Endodermal cell (in vitro differentiated cells): ENCODE data around the gene ARR3. TPM values are rescaled to one million over a fixed set of nuclear protein-coding genes. Genes with fewer than 3 reads are reported as not detected.
"Not testable (repeated sequence)": the region's sequence is repeated elsewhere in the genome, so short reads cannot be mapped to it uniquely, and the experiment has no call there.

Experiments
- DNase-seq: peaks from one replicate; pipeline ENCODE4 v3.0.0-alpha.2; 2017
- H3K27ac ChIP-seq: 2 replicates; pipeline ENCODE4 v1.5.1; 2013; ENCODE audit warnings: mild to moderate bottlenecking, low read depth, low read length, moderate library complexity
- H3K27me3 ChIP-seq: 2 replicates; pipeline ENCODE4 v1.6.1; 2013; ENCODE audit warnings: mild to moderate bottlenecking, low read length, moderate library complexity; ENCODE audit not compliant: insufficient read depth, control insufficient read depth, poor library complexity, severe bottlenecking
- H3K36me3 ChIP-seq: 2 replicates; pipeline ENCODE4 v1.7.0; 2013; ENCODE audit warnings: mild to moderate bottlenecking, low read length, moderate library complexity; ENCODE audit not compliant: control insufficient read depth, insufficient read depth
- H3K4me1 ChIP-seq: one replicate; pipeline ENCODE4 v1.7.0; 2013; ENCODE audit warnings: low read length; ENCODE audit not compliant: control insufficient read depth, insufficient read depth
- H3K4me3 ChIP-seq: 2 replicates; pipeline ENCODE4 v1.5.1; 2013; ENCODE audit warnings: mild to moderate bottlenecking, low read length, moderate library complexity
- H3K9ac ChIP-seq: 2 replicates; pipeline ENCODE4 v1.6.1; 2013; ENCODE audit warnings: mild to moderate bottlenecking, low read length, moderate library complexity; ENCODE audit not compliant: poor library complexity, severe bottlenecking; ENCODE audit errors: extremely low read depth
- H3K9me3 ChIP-seq: 2 replicates; pipeline ENCODE4 v1.6.1; 2013; ENCODE audit warnings: mild to moderate bottlenecking, low read length, moderate library complexity; ENCODE audit not compliant: control insufficient read depth
- H3K27ac Mint-ChIP-seq: 2 replicates; pipeline ENCODE4 v1.8.0; 2020; ENCODE audit warnings: mixed read lengths
- H3K27me3 Mint-ChIP-seq: 2 replicates; pipeline ENCODE4 v1.8.0; 2021; ENCODE audit warnings: mild to moderate bottlenecking, mixed read lengths; ENCODE audit not compliant: insufficient read depth
- H3K36me3 Mint-ChIP-seq: 2 replicates; pipeline ENCODE4 v1.8.0; 2020; ENCODE audit warnings: low read depth, mixed read lengths
- H3K4me1 Mint-ChIP-seq: 2 replicates; pipeline ENCODE4 v1.8.0; 2020; ENCODE audit warnings: mixed read lengths
- H3K4me3 Mint-ChIP-seq: 2 replicates; pipeline ENCODE4 v1.8.0; 2020; ENCODE audit warnings: mild to moderate bottlenecking, moderate library complexity, mixed read lengths
- H3K9me3 Mint-ChIP-seq: 2 replicates; pipeline ENCODE4 v1.8.0; 2020; ENCODE audit warnings: mild to moderate bottlenecking, mixed read lengths
- CTCF ChIP-seq: fragments of 200-600 bp; sonication (generic); conservative IDR thresholded peaks from 2 replicates; pipeline ENCODE4 v1.5.0; 2021; ENCODE audit warnings: antibody characterized with exemption, mild to moderate bottlenecking
- WGBS, 2 experiments: methylation state at CpG; one replicate each; pipeline versions ENCODE4 v1.1.5 to v1.1.7; 2013; ENCODE audit warnings: missing lambda C conversion rate in 2 of 2, mixed read lengths in 1 of 2; ENCODE audit not compliant: insufficient coverage in 1 of 2, insufficient read length in 1 of 2; 5-methylcytosine and 5-hydroxymethylcytosine counted together
- total RNA-seq, 2 donors: library from RNA; stranded (reverse); fragmentation: NEBNext Ultra II Directional in 1 of 2; extraction: Animal tissue kit (Norgen Biotek cat#: 25700) in 1 of 2; gene quantifications; 2 replicates in 1 of 2; 3 replicates in 1 of 2; pipeline ENCODE4 v1.2.1, GENCODE V29; 2021

The ARR3 gene
- total RNA-seq, 2 donors from 2014 or later: not detected

DNA sequence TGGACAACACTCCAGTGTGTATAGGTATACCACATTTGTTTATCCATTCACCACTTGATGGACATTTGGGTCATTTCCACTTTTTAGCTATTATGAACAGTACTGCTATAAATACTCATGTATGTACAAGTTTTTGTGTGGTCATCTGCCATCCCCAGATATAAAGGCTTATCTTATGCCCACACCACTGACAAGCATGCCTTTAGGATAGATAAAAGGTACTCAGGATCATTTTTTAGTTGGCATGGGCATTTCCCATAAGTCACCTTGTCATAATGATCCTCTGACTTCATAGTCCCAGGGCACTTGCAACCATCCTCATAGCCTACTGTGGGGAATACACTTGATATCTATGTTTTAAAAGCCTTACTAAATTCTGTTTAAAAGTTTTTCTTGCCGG is 27.4 kb upstream of the ARR3 start:
- no peaks in the 10 kb centered on the region for H3K4me1 ChIP-seq
- Mint-ChIP-seq H3K4me3 (no peak overlapping the region), H3K36me3 (no peaks in the 10 kb centered on the region), H3K9me3 (peaks cover 29% of the 10 kb centered on the region), H3K27me3 (no peaks in the 10 kb centered on the region), H3K4me1 (peaks cover 6% of the 10 kb centered on the region), H3K27ac (no peak overlapping the region)
- H3K9me3 ChIP-seq: no peaks in the 10 kb centered on the region
- no peak overlapping the region for H3K4me3 ChIP-seq
- WGBS, 2 experiments: 100% methylated on average over 1 of the region's 1 CpG; no CpG with 5 or more reads in 1 of the 2 experiments
- H3K9ac ChIP-seq: no peak overlapping the region
- no peak for DNase-seq
- H3K36me3 ChIP-seq: no peaks in the 10 kb centered on the region
- no peak overlapping the region for H3K27ac ChIP-seq
- no peak for TF ChIP-seq CTCF
- no peaks in the 10 kb centered on the region for H3K27me3 ChIP-seq

DNA sequence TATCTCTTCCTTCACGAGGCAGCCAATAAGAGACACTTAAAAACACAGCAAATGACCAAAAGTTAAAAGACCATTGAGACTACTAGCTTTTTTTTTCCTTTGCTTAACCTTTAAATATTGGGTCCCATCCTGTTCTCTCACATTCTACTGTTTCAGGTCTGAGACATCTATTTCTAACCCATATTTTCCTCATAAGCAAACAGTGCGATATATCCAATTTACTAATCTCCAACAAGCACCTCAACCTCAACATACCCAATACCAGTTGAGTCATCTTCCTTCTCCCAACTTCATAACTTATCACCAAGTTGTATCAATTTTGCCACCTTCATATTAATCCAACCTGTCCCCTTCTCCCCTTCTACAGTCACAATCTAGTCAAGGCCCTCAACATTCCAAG is 26.6 kb upstream of the ARR3 start:
- Mint-ChIP-seq H3K4me1 (peaks cover 6% of the 10 kb centered on the region), H3K36me3 (no peaks in the 10 kb centered on the region), H3K9me3 (peaks cover 32% of the 10 kb centered on the region), H3K4me3 (no peak overlapping the region), H3K27me3 (no peaks in the 10 kb centered on the region), H3K27ac (no peak overlapping the region)
- H3K4me3 ChIP-seq: no peak overlapping the region
- H3K27ac ChIP-seq: no peak overlapping the region
- WGBS, 2 experiments: 97% methylated on average over 2 of the region's 2 CpGs; no CpG with 5 or more reads in 1 of the 2 experiments
- H3K4me1 ChIP-seq: no peaks in the 10 kb centered on the region
- H3K9ac ChIP-seq: no peak overlapping the region
- H3K9me3 ChIP-seq: no peaks in the 10 kb centered on the region
- TF ChIP-seq CTCF: no peak
- H3K27me3 ChIP-seq: no peaks in the 10 kb centered on the region
- H3K36me3 ChIP-seq: no peaks in the 10 kb centered on the region
- DNase-seq: no peak

GRCh38 chrX:70243601-70244000 is 24.5 kb upstream of the ARR3 start:
- not testable (repeated sequence) for H3K9me3 ChIP-seq, H3K36me3 Mint-ChIP-seq, H3K36me3 ChIP-seq, H3K9ac ChIP-seq, H3K27me3 Mint-ChIP-seq, H3K4me1 Mint-ChIP-seq, H3K4me3 Mint-ChIP-seq, H3K27me3 ChIP-seq, H3K4me1 ChIP-seq, H3K4me3 ChIP-seq, DNase-seq, H3K27ac ChIP-seq, H3K27ac Mint-ChIP-seq
- WGBS, 2 experiments: 87% methylated on average over 4 of the region's 5 CpGs; no CpG with 5 or more reads in 1 of the 2 experiments
- H3K9me3 Mint-ChIP-seq: peaks cover 38% of the 10 kb centered on the region

DNA sequence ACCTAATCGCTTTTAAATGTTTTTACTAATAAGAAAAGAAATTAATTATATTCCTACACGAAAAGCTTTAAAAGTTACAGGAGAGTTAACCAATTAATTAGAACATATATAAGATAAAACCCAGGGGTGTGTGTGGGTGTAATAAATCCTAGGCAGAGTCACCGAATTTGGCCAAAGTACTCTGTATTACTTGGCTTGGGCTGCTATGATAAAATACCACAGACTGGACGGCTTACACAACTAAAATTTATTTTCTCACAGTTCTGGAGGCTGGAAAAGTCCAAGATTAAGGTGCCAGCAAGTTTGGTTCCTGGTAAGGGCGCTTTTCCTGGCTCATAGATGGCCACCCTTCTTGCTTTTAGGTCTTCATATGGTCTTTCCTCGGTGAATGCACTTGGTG is 23.3 kb upstream of the ARR3 start:
- WGBS, 2 experiments: 94% methylated on average over 3 of the region's 6 CpGs; no CpG with 5 or more reads in 1 of the 2 experiments
- Histone ChIP-seq H3K9me3 (no peaks in the 10 kb centered on the region), H3K36me3 (no peaks in the 10 kb centered on the region), H3K4me3 (no peak overlapping the region), H3K4me1 (no peaks in the 10 kb centered on the region), H3K27ac (no peak overlapping the region), H3K27me3 (no peaks in the 10 kb centered on the region), H3K9ac (no peak overlapping the region)
- H3K4me1 Mint-ChIP-seq: peaks cover 6% of the 10 kb centered on the region
- H3K36me3 Mint-ChIP-seq: no peaks in the 10 kb centered on the region
- DNase-seq: no peak
- H3K27ac Mint-ChIP-seq: no peak overlapping the region
- H3K4me3 Mint-ChIP-seq: no peak overlapping the region
- peaks cover 39% of the 10 kb centered on the region for H3K9me3 Mint-ChIP-seq
- no peak for TF ChIP-seq CTCF
- no peaks in the 10 kb centered on the region for H3K27me3 Mint-ChIP-seq
